GM19043 (cell line): Measurements from ENCODE around the gene DEGS2.
"Not testable (repeated sequence)": the region's sequence is repeated elsewhere in the genome, so short reads cannot be mapped to it uniquely, and the experiment has no call there.

Experiments
- ATAC-seq: cut with Tn5 transposase; IDR thresholded peaks from one replicate; pipeline ENCODE4 v1.9.1; 2021; ENCODE audit warnings: low read depth; ENCODE audit not compliant: unreplicated experiment

The DEGS2 gene

DNA sequence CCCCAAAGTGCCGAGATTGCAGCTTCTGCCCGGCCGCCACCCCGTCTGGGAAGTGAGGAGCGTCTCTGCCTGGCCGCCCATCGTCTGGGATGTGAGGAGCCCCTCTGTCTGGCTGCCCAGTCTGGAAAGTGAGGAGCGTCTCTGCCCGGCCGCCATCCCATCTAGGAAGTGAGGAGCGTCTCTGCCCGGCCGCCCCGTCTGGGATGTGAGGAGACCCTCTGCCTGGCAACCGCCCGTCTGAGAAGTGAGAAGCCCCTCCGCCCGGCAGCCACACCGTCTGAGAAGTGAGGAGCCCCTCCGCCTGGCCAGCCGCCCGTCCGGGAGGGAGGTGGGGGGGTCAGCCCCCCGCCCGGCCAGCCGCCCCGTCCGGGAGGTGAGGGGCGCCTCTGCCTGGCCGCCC is 21.2 kb upstream of the DEGS2 start:
- ATAC-seq, result not testable (repeated sequence)

GRCh38 chr14:100178691-100179090 is 19.2 kb upstream of the DEGS2 start:
- ATAC-seq, result no peak

DNA sequence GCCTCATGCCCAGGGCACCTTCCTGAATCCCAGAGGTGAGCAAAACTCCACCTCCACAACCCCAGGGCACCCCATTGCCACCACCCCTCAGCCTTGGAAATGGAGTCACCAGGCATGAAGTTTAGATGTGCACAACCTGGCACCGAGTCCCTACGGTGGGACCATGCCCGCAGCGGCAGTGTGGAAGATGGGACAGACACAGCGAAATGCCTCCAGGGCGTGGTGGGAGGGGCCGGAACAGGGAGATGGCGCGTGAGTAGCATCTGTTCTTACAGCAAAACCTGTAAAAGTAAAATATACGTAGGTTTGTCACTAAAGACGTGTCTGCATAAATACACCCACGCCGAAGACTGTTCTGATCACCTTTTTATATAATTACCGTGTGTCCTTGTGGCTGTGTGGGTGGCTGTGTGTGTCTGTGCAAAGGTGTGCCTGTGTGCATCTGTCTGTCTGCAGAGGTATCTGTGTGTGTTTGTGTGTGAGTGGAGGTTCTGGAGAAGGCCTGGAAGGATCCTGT is 17.4 kb upstream of the DEGS2 start:
- ATAC-seq, result no peak

- no peak for ATAC-seq
Observed at GRCh38 chr14:100173353-100173752, 13.9 kb upstream of the DEGS2 start.

DNA sequence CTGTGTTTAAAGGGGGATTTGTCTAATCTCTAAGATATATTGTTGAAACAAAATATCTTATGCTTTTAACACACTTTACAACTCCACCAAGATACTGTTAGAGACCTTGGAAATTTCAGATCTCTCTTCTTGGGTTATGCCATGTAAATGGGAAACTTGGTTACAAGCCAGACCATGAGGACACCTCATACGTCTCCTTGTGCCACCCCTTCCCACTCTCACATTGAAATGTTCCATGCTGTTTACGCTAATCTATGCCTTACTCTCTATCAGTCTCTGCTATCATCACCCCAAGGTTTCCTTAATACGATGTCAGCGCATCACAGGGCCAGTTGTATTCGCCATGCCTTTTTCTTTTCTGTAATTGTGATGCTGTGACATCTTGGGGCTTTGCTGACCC is 13.4 kb upstream of the DEGS2 start:
- no peak for ATAC-seq

- no peak for ATAC-seq
Observed at GRCh38 chr14:100170880-100171279, 11.4 kb upstream of the DEGS2 start.

DNA sequence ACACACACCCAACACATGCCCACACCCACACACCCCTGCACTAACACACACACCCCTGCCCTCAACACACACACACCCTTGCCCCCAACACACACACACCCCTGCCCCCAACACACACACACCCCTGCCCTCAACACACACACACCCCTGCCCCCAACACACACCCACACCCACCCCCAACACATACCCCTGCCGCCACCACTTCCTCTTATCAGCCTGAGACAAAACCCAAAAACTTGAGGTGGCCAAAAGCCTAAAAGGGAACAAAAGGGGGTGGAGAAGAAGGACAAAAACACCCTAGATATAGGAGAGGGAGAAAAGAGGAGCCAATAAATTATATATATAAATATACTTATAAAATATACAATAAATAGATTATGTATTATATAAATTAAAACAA is 9.1 kb upstream of the DEGS2 start:
- ATAC-seq, result no peak

- no peak for ATAC-seq
Observed at GRCh38 chr14:100165831-100166440, 6.5 kb upstream of the DEGS2 start.

DNA sequence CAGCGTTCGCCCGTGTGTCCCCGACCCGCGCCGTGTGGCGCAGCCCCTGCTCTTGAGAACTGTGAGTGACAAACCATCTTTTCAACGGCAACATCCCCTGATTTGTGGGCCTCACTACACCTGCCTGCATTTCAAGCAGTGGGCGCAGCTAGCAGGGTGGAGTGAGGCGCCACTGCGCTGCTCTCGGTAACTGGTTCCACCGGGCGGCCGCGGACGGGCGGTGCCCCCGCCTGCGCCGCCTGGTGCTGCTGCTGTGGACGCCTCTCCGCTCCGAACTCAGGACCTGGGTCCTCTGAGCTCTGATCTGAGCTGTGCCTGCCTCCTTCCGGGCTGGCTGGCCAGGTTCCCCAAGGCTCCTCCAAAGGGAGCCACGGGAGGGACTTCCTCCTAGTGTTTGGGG is 5.9 kb upstream of the DEGS2 start:
- ATAC-seq, result no peak

GRCh38 chr14:100160534-100160916 is 1.1 kb upstream of the DEGS2 start:
- no peak for ATAC-seq

DNA sequence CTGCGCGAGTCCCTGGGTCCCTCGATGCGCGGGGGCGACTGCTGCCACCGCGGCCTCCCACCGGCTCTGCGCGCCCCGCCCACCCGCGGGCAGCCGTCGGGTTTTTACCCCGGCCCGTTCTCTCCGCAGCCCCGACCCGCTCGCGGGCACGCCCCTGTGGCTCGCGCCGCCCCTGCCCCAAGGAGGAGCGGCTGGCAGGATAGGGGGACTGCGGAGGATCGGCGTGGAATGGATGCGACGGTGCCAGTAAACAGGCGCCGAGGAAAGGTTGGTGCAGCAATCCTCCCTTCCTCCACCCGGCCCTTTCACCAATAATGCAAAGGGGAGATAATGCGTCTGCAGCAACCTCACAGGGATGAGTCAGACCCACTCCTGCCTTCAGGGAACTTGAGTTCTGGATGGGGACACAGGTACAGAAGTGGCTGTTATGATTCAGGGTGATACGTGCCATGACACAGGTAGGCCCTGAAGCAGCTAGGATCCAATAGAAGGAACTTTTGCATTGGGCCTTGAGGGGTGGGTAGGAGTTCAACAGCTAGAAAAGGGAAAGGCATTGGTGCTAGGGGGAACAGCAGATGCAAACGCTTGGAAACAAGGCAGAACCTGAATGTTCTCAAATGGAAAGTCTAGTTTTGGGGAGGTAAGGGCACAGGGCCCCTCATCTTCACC is 554 bp upstream of the DEGS2 start:
- ATAC-seq, result peak; percentile 4

GRCh38 chr14:100158566-100159093 is 815 bp downstream of the DEGS2 start:
- ATAC-seq, result no peak

DNA sequence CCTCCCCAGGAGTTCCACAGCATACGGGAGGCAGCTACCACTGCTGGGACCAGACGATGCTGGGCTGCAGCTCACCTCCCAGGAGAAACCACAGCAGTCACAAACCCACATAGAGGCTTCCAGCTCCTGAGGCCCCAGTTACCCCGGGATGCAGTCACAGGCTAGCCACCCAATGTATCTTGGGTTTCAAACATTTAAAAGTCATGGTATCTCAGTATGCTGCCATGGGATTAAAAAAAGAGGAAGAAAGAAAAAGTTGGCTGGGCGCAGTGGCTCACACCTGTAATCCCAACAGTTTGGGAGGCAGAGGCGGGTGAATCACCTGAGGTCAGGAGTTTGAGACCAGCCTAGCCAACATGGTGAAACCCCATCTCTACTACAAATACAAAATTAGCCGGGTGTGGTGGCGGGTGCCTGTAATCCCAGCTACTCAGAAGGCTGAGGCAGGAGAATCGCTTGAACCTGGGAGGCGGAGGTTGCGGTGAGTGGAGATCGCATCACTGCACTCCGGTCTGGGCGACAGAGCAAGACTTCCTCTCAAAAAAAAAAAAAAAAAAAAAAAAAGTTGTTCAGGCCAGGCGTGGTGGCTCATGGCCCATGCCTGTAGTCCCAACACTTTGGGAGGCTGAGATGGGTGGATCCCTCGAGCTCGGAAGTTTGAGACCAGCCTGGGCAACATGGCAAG is 1.8 kb downstream of the DEGS2 start:
- ATAC-seq, result not testable (repeated sequence)

GRCh38 chr14:100156776-100157175 is 2.7 kb downstream of the DEGS2 start:
- no peak for ATAC-seq

- ATAC-seq, result no peak
Observed at GRCh38 chr14:100155756-100156616, 3.5 kb downstream of the DEGS2 start.

DNA sequence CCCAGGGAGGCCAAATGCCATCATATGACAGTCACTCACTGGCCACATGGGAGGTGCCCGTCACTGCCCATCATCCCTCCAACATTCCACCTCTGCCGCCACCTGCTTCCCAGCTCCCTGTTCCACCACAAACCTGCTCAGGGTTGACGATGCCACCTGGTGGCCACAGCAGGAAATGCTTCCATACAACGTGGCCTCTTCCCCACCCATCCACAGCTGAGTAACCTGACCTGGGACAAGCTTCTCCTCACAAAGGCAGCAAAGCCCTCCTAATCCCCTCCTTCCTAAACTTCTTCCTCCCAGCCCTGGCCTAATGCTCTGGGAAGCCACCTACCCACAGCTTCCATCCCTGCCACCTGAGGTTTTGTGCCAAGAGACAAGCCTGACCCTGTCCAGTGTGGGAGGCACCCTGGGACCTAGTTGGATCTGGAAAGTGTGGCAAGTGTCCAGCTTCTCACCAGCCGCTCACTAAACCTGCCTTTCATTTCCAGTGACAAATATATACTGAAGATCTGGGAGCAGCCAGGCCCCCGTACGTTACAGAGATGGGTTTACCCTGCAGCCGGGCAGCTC is 4.3 kb downstream of the DEGS2 start:
- ATAC-seq, result no peak

DNA sequence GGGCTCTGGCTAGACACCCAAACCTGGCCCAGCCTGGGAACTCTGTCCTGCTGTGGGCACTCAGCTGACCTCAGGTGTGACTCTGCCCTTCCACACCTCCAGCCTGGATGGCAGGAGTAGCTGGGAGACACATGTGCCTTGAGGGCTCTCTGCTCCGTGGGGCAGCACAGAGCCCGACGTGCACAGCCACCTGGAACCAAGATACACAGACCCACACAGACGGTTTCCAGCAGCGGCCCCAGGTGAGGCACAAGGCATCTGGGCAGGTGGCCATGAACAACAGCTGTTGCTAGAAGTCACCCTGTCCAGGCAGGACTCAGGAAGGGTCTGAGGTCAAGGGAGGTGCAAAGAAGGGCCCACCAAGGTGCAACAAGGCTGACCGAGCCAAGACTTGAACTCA is 5.9 kb downstream of the DEGS2 start:
- no peak for ATAC-seq

GRCh38 chr14:100152091-100152490 is 7.4 kb downstream of the DEGS2 start:
- ATAC-seq, result no peak

DNA sequence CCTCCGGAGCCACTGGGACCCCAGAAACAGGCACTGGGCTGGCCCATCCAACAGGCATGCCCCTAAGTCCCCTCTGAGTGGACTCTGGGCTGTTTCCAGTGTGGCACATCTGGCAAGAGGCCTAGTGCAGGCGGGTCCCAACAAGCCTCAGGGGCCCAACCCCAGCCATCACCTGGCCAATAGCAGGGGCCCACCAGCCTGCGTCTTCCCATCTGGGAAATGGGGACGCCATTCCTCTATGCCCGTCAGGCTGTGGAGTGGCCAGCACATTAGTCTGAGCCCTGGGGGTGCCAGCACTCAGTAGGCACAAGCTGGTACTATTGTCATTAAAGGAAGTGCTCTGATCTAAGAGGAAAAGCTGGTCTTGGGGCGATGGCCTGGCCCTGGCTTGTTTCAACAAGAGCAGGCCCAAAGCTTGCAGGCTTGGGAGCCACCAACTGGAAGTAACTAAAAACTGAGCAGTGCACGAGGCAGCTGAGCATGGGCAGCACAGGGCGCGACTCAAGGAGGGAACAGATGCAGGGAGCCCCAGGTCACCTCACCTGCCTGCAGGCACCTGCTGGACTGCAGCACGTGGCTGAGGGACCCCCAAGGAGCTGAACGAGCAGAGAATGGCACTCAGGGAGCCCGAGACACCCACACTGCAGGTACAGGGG is 8.4 kb downstream of the DEGS2 start:
- no peak for ATAC-seq
